GM12801 (cell line): ENCODE results near the gene CD300E.

ENCODE experiments used
- TF ChIP-seq, protein P1 (sequence below): IDR thresholded peaks from one replicate; pipeline ENCODE4 v1.5.1; 2011; ENCODE audit warnings: control low read depth; ENCODE audit not compliant: insufficient read length; ENCODE audit errors: extremely low read depth

Gene CD300E

DNA sequence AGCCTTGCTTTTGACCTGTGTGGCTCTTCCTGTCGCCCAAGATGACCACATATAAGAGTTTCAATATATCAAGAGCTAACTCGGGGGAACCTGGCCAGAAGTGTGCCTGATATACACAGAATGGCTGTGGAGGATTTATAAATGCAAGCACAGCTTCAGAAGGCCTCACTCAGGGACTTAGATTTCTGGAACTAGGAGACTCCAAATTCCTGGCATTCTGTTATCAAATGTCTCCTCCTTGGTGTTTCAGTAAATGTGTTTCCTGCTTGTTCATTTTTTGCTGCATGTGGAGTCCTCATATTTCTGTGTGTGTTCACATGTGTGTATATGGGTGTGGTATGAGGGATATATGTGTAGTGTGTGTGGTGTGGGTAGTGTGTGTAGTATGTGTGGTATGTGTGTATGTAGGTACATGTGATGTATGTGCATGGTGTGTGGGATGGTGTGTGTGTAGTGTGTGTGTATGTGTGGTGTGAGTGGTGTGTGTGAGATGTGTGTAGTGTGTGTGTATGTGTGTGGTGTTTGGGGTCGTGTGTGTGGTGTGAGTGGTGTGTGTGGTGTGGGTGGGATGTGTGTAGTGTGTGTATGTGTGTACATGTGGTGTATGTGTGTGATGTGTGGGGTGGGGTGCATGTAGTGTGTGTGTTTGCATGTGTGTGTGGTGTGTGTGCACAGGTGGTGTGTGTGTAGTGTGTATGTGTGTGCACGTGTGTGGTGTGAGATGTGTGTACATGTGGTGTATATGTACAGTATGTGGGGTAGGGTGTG is 55.2 kb downstream of the CD300E start:
- TF ChIP-seq, protein P1, sequence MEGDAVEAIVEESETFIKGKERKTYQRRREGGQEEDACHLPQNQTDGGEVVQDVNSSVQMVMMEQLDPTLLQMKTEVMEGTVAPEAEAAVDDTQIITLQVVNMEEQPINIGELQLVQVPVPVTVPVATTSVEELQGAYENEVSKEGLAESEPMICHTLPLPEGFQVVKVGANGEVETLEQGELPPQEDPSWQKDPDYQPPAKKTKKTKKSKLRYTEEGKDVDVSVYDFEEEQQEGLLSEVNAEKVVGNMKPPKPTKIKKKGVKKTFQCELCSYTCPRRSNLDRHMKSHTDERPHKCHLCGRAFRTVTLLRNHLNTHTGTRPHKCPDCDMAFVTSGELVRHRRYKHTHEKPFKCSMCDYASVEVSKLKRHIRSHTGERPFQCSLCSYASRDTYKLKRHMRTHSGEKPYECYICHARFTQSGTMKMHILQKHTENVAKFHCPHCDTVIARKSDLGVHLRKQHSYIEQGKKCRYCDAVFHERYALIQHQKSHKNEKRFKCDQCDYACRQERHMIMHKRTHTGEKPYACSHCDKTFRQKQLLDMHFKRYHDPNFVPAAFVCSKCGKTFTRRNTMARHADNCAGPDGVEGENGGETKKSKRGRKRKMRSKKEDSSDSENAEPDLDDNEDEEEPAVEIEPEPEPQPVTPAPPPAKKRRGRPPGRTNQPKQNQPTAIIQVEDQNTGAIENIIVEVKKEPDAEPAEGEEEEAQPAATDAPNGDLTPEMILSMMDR, result no peak

- TF ChIP-seq, protein P1, result no peak
Measured at GRCh38 chr17:74567397-74567796, 56.1 kb downstream of the CD300E start, which contains the start of gene CD300H. Gene CD300H, minus strand, starts transcription at chr17:74567509.

- TF ChIP-seq, protein P1, result no peak
Measured at GRCh38 chr17:74566132-74566753, 57.3 kb downstream of the CD300E start.

DNA sequence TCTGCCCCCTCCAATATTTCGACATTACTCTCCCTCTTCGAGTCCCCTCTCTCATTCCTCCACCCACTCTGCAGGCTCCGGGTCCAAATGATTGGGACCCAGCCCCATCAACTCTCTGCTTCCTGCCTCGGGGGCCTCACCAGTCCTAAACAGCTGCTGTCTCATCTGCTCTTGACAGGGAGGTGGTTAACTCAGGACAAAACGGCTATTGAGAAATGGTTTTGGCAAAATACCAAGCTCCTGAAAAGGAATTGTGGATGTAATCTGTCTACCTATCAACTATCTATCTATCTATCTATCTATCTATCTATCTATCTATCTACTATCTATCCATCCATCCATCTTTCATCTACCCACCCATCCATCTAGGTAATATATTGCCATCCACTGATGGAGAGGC is 58.4 kb downstream of the CD300E start:
- TF ChIP-seq, protein P1, result no peak

- TF ChIP-seq, protein P1, result no peak
Measured at GRCh38 chr17:74563358-74563757, 60.2 kb downstream of the CD300E start.

DNA sequence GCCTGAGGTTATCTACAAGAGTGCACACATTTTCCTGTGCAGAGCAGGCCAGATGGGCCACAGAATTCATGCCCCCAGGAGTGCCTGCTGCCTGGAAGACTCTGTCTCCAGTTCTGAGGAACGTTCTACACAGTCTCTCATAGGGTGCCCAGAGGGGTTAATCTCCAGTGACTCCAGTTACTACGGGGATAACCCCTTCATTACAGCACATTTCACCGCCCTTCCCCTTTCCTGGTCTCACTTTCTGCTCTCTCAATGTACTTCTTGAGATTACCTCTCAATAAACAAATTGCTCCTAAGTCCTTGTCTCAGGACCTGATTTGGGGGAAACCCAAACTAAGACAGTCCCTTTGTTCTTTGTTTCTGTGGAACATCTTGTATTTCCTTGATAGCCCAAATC is 62.0 kb downstream of the CD300E start:
- TF ChIP-seq, protein P1, result no peak
